Tibial nerve (tissue), 4 donors: ENCODE results near the gene SDK1. TPM values are rescaled to one million over a fixed set of nuclear protein-coding genes. Genes with fewer than 3 reads are reported as not detected.

Experiments
- DNase-seq, 2 donors: peaks; one replicate each; pipeline ENCODE4 v3.0.0-alpha.2; 2019; ENCODE audit warnings: low spot score in 2 of 2
- H3K27ac ChIP-seq, 4 donors: fragments of 200-600 bp; sonication (generic) in 3 of 4; one replicate each; pipeline ENCODE4 v1.5.1; 2017 to 2019; ENCODE audit warnings: mild to moderate bottlenecking in 1 of 4
- H3K27me3 ChIP-seq, 2 donors: fragments of 200-600 bp; sonication (generic) in 1 of 2; one replicate each; pipeline versions ENCODE4 v1.5.1 to v1.6.0; 2017 to 2019
- H3K36me3 ChIP-seq, 3 donors: fragments of 200-600 bp; sonication (generic); one replicate each; pipeline ENCODE4 v1.5.1; 2018 to 2019
- H3K4me1 ChIP-seq, 4 donors: fragments of 200-600 bp; sonication (generic) in 3 of 4; one replicate each; pipeline ENCODE4 v1.5.1; 2017 to 2019
- H3K4me3 ChIP-seq, 4 donors: fragments of 200-600 bp; sonication (generic) in 3 of 4; one replicate each; pipeline ENCODE4 v1.5.1; 2017 to 2019; ENCODE audit warnings: mild to moderate bottlenecking in 1 of 4, moderate library complexity in 1 of 4
- H3K9me3 ChIP-seq, 4 donors: fragments of 200-600 bp; sonication (generic) in 3 of 4; one replicate each; pipeline ENCODE4 v1.5.1; 2017 to 2019
- EP300 ChIP-seq, 2 donors: sonication (generic); formaldehyde crosslinking; IDR thresholded peaks; one replicate each; pipeline ENCODE4 v1.6.1; 2017; ENCODE audit warnings: antibody characterized with exemption in 2 of 2, mild to moderate bottlenecking in 1 of 2
- POLR2A ChIP-seq, 2 donors: fragments of 450-650 bp; IDR thresholded peaks; one replicate each; pipeline ENCODE4 v1.6.1; 2017; ENCODE audit warnings: antibody characterized with exemption in 2 of 2, mild to moderate bottlenecking in 2 of 2, moderate library complexity in 2 of 2
- WGBS, 2 donors: methylation state at CpG; one replicate each; pipeline ENCODE4 v1.1.5; 2018; 5-methylcytosine and 5-hydroxymethylcytosine counted together
- total RNA-seq, 4 donors: library from RNA; depleted of rRNA; stranded (reverse); fragments of >200 nt; gene quantifications; one replicate each; pipeline ENCODE4 v1.1.0, GENCODE V29; 2016
- TF ChIP-seq, protein P1 (sequence below), 5 experiments: fragments of 200-600 bp in 3 of 5; fragments of 450-650 bp in 2 of 5; sonication (generic) in 3 of 5; IDR thresholded peaks; one replicate each; pipeline ENCODE4 v1.5.1; 2016 to 2019; ENCODE audit warnings: antibody characterized with exemption in 5 of 5, mild to moderate bottlenecking in 3 of 5, moderate library complexity in 2 of 5

Gene SDK1
- total RNA-seq, 4 donors from 2014 or later, result 8.2 to 16.2 (median 12.9) TPM

DNA sequence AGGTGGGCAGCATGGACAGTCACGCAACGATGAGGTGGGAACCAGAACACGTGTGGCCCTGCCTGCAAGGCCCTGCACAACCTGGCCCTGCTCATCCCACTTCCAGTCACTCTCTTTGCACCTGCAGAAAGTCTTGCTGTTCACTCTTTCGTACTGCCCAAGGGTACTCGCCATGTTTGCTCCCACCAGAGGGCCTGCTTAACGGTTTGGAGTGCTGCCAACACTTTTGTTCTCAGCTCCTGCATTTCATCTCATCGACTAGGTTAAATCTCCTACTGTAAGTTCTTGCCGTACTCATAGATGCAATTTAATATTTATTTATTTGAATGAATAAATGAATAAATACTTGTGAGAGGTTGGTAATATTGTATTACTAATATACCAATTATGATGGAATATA is 315.3 kb downstream of the SDK1 start:
- no peak overlapping the region for H3K27ac ChIP-seq
- WGBS, 2 donors, result 86 to 88% methylated on average over 8 of the region's 8 CpGs
- TF ChIP-seq POLR2A (IDR thresholded peaks at IDR 0.05) (no peak), EP300 (IDR thresholded peaks at IDR 0.05) (no peak)
- TF ChIP-seq, protein P1, sequence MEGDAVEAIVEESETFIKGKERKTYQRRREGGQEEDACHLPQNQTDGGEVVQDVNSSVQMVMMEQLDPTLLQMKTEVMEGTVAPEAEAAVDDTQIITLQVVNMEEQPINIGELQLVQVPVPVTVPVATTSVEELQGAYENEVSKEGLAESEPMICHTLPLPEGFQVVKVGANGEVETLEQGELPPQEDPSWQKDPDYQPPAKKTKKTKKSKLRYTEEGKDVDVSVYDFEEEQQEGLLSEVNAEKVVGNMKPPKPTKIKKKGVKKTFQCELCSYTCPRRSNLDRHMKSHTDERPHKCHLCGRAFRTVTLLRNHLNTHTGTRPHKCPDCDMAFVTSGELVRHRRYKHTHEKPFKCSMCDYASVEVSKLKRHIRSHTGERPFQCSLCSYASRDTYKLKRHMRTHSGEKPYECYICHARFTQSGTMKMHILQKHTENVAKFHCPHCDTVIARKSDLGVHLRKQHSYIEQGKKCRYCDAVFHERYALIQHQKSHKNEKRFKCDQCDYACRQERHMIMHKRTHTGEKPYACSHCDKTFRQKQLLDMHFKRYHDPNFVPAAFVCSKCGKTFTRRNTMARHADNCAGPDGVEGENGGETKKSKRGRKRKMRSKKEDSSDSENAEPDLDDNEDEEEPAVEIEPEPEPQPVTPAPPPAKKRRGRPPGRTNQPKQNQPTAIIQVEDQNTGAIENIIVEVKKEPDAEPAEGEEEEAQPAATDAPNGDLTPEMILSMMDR (IDR thresholded peaks at IDR 0.05), result no peak

DNA sequence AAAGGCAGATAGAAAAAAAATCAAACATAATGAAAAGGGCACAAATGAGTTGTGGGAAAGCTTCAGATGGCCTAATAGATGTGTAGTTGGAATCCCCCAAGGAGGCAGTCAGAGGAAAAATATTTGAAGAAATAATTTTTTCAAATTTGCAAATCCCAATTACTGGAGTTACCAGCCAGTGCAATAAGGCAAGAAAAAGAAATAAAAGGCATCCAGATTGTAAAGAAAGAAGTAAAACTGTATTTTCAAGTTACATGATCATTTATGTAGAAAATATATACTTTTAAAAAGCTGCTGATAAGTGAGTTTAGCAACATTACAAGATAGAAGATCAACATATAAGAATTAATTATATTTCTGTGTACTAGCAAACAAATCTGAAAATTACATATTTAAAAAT is 329.0 kb downstream of the SDK1 start:
- Histone ChIP-seq H3K27ac (no peak overlapping the region), H3K27me3 (no peaks in the 10 kb centered on the region), H3K4me3 (no peak overlapping the region), H3K4me1 (no peaks in the 10 kb centered on the region), H3K9me3 (peaks cover 0 to 25% (median 3%) of the 10 kb centered on the region in 4 donors), H3K36me3 (no peaks in the 10 kb centered on the region)
- DNase-seq, result no peak
- no peak for TF ChIP-seq POLR2A (IDR thresholded peaks at IDR 0.05)
- no peak for TF ChIP-seq EP300 (IDR thresholded peaks at IDR 0.05)
- TF ChIP-seq, protein P1 (IDR thresholded peaks at IDR 0.05), result no peak

More for the DNA sequence above, 315.3 kb downstream of the SDK1 start:
- no peak for DNase-seq
- Histone ChIP-seq H3K4me3 (no peak overlapping the region), H3K9me3 (peaks cover 0 to 5% (median 0%) of the 10 kb centered on the region in 4 donors), H3K27me3 (no peaks in the 10 kb centered on the region), H3K4me1 (no peaks in the 10 kb centered on the region), H3K36me3 (peaks cover 0 to 4% (median 0%) of the 10 kb centered on the region in 3 donors)

DNA sequence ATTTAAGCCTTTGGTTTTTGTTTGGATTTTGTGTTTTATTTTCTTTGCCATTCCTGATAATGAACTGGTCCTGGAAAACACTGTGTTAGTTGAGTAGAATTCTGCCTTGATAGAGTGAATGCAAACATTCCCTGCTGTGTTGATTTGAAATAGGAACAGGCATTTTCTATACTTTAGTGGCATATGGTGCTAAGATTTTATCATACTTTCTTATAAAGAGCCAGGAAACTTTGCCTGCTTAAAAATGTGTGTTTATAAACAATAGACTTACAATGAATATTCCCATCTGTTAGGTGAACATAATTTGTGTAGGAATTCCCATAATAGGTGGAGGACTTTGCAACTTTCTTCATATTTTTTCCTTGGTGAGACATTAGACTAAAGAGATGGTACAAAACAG is 333.3 kb downstream of the SDK1 start:
- Histone ChIP-seq H3K27ac (no peak overlapping the region), H3K36me3 (no peaks in the 10 kb centered on the region), H3K27me3 (no peaks in the 10 kb centered on the region), H3K9me3 (peaks cover 0 to 22% (median 3%) of the 10 kb centered on the region in 4 donors), H3K4me3 (no peak overlapping the region), H3K4me1 (no peaks in the 10 kb centered on the region)
- DNase-seq, result no peak
- TF ChIP-seq, protein P1 (IDR thresholded peaks at IDR 0.05), result no peak

DNA sequence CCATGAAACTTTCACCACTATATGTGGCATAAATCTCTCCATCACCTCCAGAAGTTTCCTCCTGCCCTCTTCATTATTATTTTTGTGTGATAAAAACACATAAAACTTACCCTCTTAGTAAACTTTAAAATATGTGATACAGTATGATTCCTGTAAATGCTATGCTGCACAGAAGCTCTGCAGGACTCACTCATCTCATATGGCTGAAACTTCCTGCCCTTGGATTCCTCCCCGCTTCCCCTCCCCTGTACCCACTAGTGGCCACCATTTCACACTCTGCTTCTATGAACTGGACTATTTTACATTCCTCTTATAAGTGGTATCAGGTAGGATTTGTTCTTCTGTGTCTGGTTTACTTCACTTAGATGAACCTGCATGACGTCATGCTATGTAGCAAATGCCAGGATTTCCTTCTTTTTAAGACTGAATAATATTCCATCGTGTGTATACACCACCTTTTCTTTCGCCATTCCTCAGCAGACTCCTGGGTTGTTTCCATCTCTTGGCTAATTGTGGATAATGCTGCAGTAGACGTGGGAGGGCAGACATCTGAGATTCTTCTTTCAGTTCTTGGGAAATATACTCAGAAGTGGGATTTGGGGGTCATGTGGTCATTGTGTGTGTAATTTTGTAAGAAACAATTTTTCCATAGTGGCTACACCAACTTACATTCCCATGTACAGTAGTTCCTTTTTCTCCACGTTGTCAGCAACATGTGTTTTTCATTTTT is 335.2 kb downstream of the SDK1 start:
- H3K4me3 ChIP-seq, result no peak overlapping the region
- WGBS, 2 donors, result 76% methylated on average over 6 of the region's 6 CpGs
- H3K36me3 ChIP-seq, result no peaks in the 10 kb centered on the region
- no peaks in the 10 kb centered on the region for H3K4me1 ChIP-seq
- no peak for TF ChIP-seq EP300 (IDR thresholded peaks at IDR 0.05)
- TF ChIP-seq POLR2A (IDR thresholded peaks at IDR 0.05), result no peak
- no peaks in the 10 kb centered on the region for H3K27me3 ChIP-seq
- no peak overlapping the region for H3K27ac ChIP-seq
- no peak for DNase-seq
- peaks cover 0 to 3% (median 0%) of the 10 kb centered on the region in 4 donors for H3K9me3 ChIP-seq

DNA sequence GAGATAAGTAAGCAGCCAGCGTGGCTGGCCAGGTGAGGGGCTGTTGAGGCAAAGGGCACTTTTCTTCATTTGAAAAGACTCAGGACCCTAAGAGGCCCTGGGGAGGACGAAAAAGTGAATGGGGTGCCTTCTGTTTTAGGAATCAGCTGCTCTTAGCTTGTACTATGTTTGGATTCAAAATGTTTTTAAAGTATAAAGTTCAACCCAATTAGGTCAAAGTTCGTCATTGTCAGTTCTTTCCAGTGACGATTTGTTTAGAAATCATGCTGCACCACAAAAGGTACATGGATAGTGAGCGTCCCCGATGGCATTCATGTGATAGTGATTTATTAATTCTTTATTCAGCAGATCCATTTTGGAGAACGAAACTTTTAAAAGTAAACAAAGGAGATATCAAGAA is 338.2 kb downstream of the SDK1 start:
- H3K4me1 ChIP-seq, result no peaks in the 10 kb centered on the region
- WGBS, 2 donors, result 53 to 54% methylated on average over 7 of the region's 7 CpGs
- H3K4me3 ChIP-seq, result no peak overlapping the region
- DNase-seq, result no peak
- H3K36me3 ChIP-seq, result peaks cover 0 to 7% (median 0%) of the 10 kb centered on the region in 3 donors
- no peaks in the 10 kb centered on the region for H3K27me3 ChIP-seq
- TF ChIP-seq EP300 (IDR thresholded peaks at IDR 0.05) (no peak), POLR2A (IDR thresholded peaks at IDR 0.05) (no peak)
- TF ChIP-seq, protein P1 (IDR thresholded peaks at IDR 0.05), result no peak
- H3K27ac ChIP-seq, result no peak overlapping the region
- no peaks in the 10 kb centered on the region for H3K9me3 ChIP-seq
